ENCODE results near the gene SERHL2.
"Not testable (repeated sequence)": the region's sequence is repeated elsewhere in the genome, so short reads cannot be mapped to it uniquely, and the experiment has no call there.

GRCh38 chr22:42574046-42574445, 20.3 kb downstream of the SERHL2 start:
- TF ChIP-seq CTCF, POLR2A (IDR thresholded peaks at IDR 0.05): not testable (repeated sequence)
